Measurements from ENCODE around the gene MYBPC3.

MYBPC3 gene

DNA sequence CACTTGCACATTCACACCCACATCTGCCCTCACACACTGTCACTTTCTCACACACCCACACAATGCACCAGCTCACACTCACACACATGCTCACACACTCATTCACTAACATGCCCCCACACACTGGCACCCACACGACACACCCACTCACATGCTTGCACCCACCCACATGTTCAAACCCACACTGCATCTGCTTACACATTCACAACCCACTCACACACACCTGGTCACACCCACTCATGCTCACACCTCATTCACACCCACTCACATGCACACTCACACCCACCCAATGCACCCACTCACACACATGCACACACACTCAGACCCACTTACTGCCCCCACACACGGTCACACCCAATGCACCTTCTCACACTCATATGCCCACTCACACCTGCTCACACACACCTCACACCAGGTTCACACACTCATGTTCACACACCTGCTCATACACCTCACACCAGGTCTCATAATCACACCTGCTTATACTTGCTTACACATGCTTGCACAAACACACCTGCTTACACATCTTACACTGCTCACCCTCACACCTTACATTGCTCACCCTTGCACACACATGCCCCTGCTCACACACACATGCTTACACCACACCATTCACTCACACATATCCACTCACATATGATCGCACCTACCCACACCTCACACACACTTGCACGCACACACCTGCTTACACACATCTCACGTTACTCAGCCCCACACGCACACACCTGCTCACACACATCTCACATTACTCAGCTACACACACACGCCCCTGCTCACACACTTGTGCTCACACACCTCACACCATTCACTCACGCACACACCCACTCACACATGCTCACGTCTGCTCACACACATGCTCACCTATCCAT is 3.9 kb upstream of the MYBPC3 start:
- no peak for DNase-seq

- peak; percentile 80 for DNase-seq
These were observed 3.0 kb upstream of the MYBPC3 start for GRCh38 chr11:47355283-47356128.

- DNase-seq = no peak
These were observed 2.4 kb upstream of the MYBPC3 start for GRCh38 chr11:47354913-47355282.

GRCh38 chr11:47353978-47354774 is 1.7 kb upstream of the MYBPC3 start:
- DNase-seq = no peak

DNA sequence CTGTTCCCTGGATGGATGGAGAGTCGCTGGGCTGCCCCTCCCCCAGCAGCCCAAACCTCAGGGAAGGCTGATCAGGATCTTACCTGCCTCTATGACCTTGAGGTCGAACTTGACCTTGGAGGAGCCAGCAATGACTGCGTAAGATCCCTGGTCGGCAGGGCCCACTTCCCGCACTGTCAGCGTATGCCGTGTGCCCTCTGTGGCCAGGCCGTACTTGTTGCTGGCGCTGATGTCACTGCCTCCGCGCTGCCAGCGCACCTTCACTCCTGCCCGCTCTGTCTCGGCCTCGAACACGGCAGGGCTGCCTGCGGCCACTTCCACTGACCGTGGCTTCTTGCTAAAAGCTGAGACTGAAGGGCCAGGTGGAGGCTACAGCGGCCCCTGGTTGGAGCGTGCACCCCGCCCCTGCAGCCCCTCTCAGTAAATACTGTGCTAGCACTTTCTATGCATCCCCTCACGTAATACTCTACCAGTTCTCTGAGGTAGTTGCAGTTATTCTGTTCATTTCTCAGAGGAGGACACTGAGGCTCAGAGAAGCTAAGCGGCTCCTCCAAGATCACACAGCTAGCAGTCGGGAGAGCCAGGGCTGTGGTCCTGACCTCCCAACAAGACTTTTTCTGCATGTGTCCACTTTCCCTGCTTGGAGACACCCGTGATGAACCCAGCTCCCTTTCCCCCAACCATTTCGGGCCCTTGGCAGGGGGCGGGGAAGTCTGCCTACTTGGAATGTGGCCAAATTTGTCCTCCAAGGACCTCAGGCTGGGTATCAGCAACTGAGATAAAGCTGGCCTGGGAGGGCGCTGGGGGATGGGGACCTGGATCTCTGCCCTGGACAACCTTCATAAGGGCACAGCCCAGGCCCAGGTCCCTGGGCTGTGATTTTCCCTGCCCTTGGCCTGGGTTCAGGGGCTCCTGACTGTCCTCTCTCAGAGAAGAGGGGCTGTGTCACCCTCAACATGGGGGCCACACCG is 1.1 kb downstream of the MYBPC3 start:
- no peak for DNase-seq

- DNase-seq = no peak
These were observed 2.2 kb downstream of the MYBPC3 start for GRCh38 chr11:47350315-47350714.

DNA sequence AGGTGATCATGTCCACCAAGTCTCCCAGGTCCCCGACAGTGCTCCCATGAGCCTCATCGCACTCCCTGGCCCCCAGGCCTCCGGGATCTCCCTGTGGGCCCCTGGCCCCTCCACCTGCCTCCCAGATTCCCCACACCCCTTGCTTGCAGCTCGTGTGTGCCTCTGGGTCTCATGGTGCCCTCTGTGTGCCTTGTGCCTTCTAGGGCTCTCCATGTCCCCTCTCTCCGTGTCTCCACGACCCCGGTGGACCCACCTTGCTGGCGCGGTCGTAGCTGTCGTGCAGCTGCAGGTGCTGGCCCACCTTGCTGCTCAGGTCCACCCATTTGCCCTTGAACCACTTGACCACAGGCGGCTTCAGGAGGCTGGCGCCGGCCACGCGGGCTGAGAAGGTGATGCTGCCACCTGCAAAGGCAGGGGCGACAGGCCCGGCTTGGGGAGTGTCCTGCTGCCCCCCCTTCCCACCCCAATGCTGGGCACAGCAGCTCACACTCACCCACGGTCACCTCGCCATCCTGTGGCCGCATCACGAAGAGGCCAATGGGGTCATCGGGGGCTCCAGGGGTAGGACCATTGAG is 2.9 kb downstream of the MYBPC3 start:
- DNase-seq = no peak

- no peak for DNase-seq
These were observed 3.6 kb downstream of the MYBPC3 start for GRCh38 chr11:47348859-47349258.

GRCh38 chr11:47348131-47348802 is 4.2 kb downstream of the MYBPC3 start:
- no peak for DNase-seq

- DNase-seq = no peak
These were observed 5.4 kb downstream of the MYBPC3 start for GRCh38 chr11:47347137-47347536.

GRCh38 chr11:47345890-47346563 is 6.5 kb downstream of the MYBPC3 start:
- DNase-seq = no peak

DNA sequence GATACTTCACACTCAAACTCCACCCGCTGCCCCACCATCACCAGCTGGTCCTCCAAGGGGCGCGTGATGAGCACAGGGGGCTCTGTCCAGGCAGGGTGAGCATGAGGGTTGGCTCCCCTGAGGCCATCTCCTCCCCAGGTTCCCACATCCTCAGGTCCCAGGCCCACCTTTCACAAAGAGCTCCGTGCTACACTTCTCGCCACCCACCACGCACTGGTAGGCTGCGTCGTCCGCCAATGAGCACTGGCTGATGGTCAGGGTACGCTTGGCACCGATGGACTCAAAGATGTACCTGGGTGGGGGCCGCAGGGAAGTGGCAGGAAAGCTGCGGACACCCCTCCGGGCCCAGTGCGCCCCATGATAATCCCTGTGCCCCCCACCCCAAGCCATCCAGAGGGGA is 9.6 kb downstream of the MYBPC3 start:
- no peak for DNase-seq

- no peak for DNase-seq
These were observed 10.3 kb downstream of the MYBPC3 start for GRCh38 chr11:47342036-47342803.

GRCh38 chr11:47340980-47341775 is 11.3 kb downstream of the MYBPC3 start:
- no peak for DNase-seq

GRCh38 chr11:47340010-47340409 is 12.5 kb downstream of the MYBPC3 start:
- DNase-seq = no peak

DNA sequence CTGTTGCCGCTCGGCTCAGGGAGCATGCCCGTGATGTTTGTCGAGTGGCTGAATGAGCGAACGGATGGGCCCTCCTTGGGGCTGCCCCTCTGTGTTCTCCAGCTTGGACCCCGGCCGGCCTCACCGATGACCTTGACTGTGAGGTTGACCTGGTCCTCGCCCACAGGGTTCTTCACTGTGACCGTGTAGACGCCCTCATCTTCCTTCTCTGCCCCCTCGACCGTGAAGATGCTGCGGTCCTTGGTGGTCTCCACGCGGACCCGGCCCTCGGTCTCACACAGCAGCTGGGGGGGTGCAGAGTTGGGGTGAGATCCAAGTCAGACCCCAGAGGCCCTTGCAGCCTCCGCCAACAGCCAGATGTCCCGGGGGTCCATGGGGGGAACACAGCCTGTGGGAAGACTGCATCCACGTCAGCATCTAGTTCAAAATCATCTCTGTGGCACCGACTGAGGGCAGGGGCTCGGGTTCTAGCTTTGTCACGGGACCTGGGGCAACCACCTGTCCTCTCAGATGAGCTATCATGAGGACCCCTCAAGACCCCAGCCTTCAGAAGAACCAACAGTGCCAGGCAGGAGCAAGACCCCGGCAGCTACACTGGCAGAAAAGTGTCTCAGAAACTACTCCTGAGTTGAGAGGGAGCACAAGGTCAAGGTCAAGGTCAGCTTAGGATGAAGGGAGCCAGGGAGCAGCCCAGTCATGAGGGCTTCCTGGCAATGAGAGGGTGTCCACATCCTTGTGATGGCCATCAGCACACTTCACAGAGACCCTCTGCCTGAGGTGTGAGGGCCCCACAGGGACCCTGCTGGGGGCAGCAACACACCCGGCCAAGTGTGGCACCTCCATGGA is 13.9 kb downstream of the MYBPC3 start:
- no peak for DNase-seq

DNA sequence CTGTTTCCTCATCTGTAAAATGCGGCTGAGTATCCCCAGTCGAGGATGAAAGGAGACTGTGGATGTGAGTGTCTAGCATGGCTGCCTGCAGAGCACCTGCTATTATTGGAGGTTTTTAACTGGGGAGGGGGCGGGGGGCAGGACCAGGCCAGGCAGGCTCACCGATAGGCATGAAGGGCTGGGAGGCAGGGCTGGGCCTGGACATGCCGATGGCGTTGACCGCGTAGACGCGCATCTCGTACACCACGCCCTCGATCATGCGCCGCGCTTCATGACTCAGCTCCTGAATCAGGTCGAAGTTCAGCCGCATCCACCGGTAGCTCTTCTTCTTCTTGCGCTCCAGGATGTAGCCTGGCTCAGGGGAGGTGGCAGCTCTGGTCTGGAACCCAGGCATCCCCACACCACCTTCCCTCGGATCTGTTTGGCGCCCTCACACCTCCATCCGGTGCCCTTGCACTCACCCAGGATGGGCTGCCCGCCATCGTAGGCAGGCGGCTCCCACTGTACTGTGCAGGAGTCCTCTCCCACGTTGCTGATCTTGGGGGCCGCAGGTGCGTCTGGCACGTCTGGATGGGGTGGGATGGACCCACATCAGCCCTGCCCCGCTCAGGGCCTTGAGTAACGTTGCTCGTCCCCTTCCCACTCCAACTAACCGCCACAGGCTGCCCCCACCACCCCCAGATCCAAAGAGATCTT is 15.1 kb downstream of the MYBPC3 start:
- DNase-seq = no peak
